ENCODE data around the gene NMRK2. TPM values are rescaled to one million over a fixed set of nuclear protein-coding genes. Genes with fewer than 3 reads are reported as not detected.

Gene NMRK2
- total and polyA plus RNA-seq, 2 experiments from 2014 or later = 0.95 TPM; not detected in 1

- Histone ChIP-seq H3K4me3 (peak overlapping the region; percentile 97), H3K36me3 (replicated peaks; ENCODE audit: insufficient read depth, low read depth) (no peaks in the 10 kb centered on the region), H3K4me2 (peak overlapping the region; percentile 96), H3K9me3 (ENCODE audit: low read depth) (no peaks in the 10 kb centered on the region), H3K4me1 (ENCODE audit: insufficient read depth) (peaks cover 23% of the 10 kb centered on the region), H3K27me3 (no peaks in the 10 kb centered on the region), H2AFZ (no peak overlapping the region), H3K9me2 (replicated peaks; ENCODE audit: insufficient read depth) (no peaks in the 10 kb centered on the region), H3K79me2 (peaks cover 64% of the 10 kb centered on the region), H4K20me1 (ENCODE audit: insufficient read depth, poor library complexity, severe bottlenecking) (peaks cover 67% of the 10 kb centered on the region), H3K27ac (peak overlapping the region; percentile 100)
- no peak for TF ChIP-seq CTCF (IDR thresholded peaks at IDR 0.05; ENCODE audit: poor library complexity)
- TF ChIP-seq EZH2phosphoT487 (IDR thresholded peaks at IDR 0.05; ENCODE audit: low read depth, severe bottlenecking, unreplicated experiment) = no peak
- no peak for TF ChIP-seq EZH2 (IDR thresholded peaks at IDR 0.05; ENCODE audit: borderline replicate concordance)
- no peak for DNase-seq (ENCODE audit: low spot score)
- 74% methylated on average over 7 of the region's 7 CpGs for WGBS (ENCODE audit: low lambda C conversion rate, missing lambda C conversion rate)
Measured at GRCh38 chr19:3983542-3983914, 50.7 kb downstream of the NMRK2 start.

- H3K36me3 ChIP-seq (replicated peaks; ENCODE audit: insufficient read depth, low read depth) = no peaks in the 10 kb centered on the region
- peaks cover 23% of the 10 kb centered on the region for H3K4me1 ChIP-seq (ENCODE audit: insufficient read depth)
- peak; percentile 57 for DNase-seq (ENCODE audit: low spot score)
Measured at GRCh38 chr19:3983936-3984583, 51.2 kb downstream of the NMRK2 start.

GRCh38 chr19:3984584-3984907 is 51.7 kb downstream of the NMRK2 start:
- no peak for TF ChIP-seq EZH2phosphoT487 (IDR thresholded peaks at IDR 0.05; ENCODE audit: low read depth, severe bottlenecking, unreplicated experiment)
- TF ChIP-seq CTCF (IDR thresholded peaks at IDR 0.05; ENCODE audit: poor library complexity) = no peak
- TF ChIP-seq EZH2 (IDR thresholded peaks at IDR 0.05; ENCODE audit: borderline replicate concordance) = no peak
- Histone ChIP-seq H3K36me3 (replicated peaks; ENCODE audit: insufficient read depth, low read depth) (no peaks in the 10 kb centered on the region), H4K20me1 (ENCODE audit: insufficient read depth, poor library complexity, severe bottlenecking) (peaks cover 56% of the 10 kb centered on the region), H3K9me3 (ENCODE audit: low read depth) (no peaks in the 10 kb centered on the region), H3K27me3 (no peaks in the 10 kb centered on the region), H3K4me1 (ENCODE audit: insufficient read depth) (peaks cover 23% of the 10 kb centered on the region), H3K4me3 (peak overlapping the region; percentile 97), H3K27ac (peak overlapping the region; percentile 100), H3K79me2 (peaks cover 57% of the 10 kb centered on the region), H2AFZ (no peak overlapping the region), H3K4me2 (peak overlapping the region; percentile 96), H3K9me2 (replicated peaks; ENCODE audit: insufficient read depth) (no peaks in the 10 kb centered on the region)
- DNase-seq (ENCODE audit: low spot score) = no peak
- 2% methylated on average over 10 of the region's 10 CpGs for WGBS (ENCODE audit: low lambda C conversion rate, missing lambda C conversion rate)

More at GRCh38 chr19:3983936-3984583, 51.2 kb downstream of the NMRK2 start:
- Histone ChIP-seq H3K9me2 (replicated peaks; ENCODE audit: insufficient read depth) (no peaks in the 10 kb centered on the region), H3K27me3 (no peaks in the 10 kb centered on the region), H3K9me3 (ENCODE audit: low read depth) (no peaks in the 10 kb centered on the region), H3K4me3 (peak overlapping the region; percentile 97), H3K4me2 (peak overlapping the region; percentile 96), H3K79me2 (peaks cover 62% of the 10 kb centered on the region), H3K27ac (peak overlapping the region; percentile 100), H2AFZ (no peak overlapping the region), H4K20me1 (ENCODE audit: insufficient read depth, poor library complexity, severe bottlenecking) (peaks cover 61% of the 10 kb centered on the region)
- TF ChIP-seq EZH2 (IDR thresholded peaks at IDR 0.05; ENCODE audit: borderline replicate concordance) (no peak), EZH2phosphoT487 (IDR thresholded peaks at IDR 0.05; ENCODE audit: low read depth, severe bottlenecking, unreplicated experiment) (no peak), CTCF (IDR thresholded peaks at IDR 0.05; ENCODE audit: poor library complexity) (no peak)
- 29% methylated on average over 30 of the region's 30 CpGs for WGBS (ENCODE audit: low lambda C conversion rate, missing lambda C conversion rate)
